Heart right ventricle (tissue), 16 donors: ENCODE measurements around the gene PAK1. TPM values are rescaled to one million over a fixed set of nuclear protein-coding genes. Genes with fewer than 3 reads are reported as not detected.
"Not testable (repeated sequence)": the region's sequence is repeated elsewhere in the genome, so short reads cannot be mapped to it uniquely, and the experiment has no call there.

Experiments
- ATAC-seq, 8 donors: fragments of 200-7000 bp; cut with Tn5 transposase; one replicate each; pipeline ENCODE4 v1.9.1; 2020; ENCODE audit warnings: mild to moderate bottlenecking in 8 of 8, moderate library complexity in 8 of 8, moderate number of reproducible peaks in 1 of 8
- DNase-seq, 2 donors: peaks; one replicate each; pipeline ENCODE4 v3.0.0-alpha.2; 2020
- H3K27ac ChIP-seq, 10 donors: fragments of 200-600 bp; sonication (generic) in 2 of 10; one replicate each; pipeline versions ENCODE4 v1.5.0 to v1.8.0; 2020 to 2022; ENCODE audit warnings: mild to moderate bottlenecking in 3 of 10
- H3K27me3 ChIP-seq, 7 donors: fragments of 200-600 bp; one replicate each; pipeline ENCODE4 v1.8.0; 2021 to 2022; ENCODE audit warnings: mild to moderate bottlenecking in 2 of 7
- H3K36me3 ChIP-seq, 9 donors: fragments of 200-600 bp; sonication (generic) in 1 of 9; one replicate each; pipeline versions ENCODE4 v1.5.0 to v1.8.0; 2020 to 2022; ENCODE audit warnings: mild to moderate bottlenecking in 2 of 9
- H3K4me1 ChIP-seq, 9 donors: fragments of 200-600 bp; sonication (generic) in 1 of 9; one replicate each; pipeline versions ENCODE4 v1.5.0 to v1.8.0; 2020 to 2022; ENCODE audit warnings: mild to moderate bottlenecking in 4 of 9
- H3K4me3 ChIP-seq, 10 donors: fragments of 200-600 bp; sonication (generic) in 2 of 10; one replicate each; pipeline versions ENCODE4 v1.5.0 to v1.8.0; 2020 to 2022; ENCODE audit warnings: mild to moderate bottlenecking in 7 of 10, moderate library complexity in 2 of 10
- H3K9me3 ChIP-seq, 11 donors: fragments of 200-600 bp in 10 of 11; sonication (generic) in 2 of 11; one replicate each; pipeline versions ENCODE4 v1.5.0 to v1.8.0; 2013 to 2022; ENCODE audit warnings: mild to moderate bottlenecking in 2 of 11, control low read depth in 1 of 11, moderate library complexity in 1 of 11
- WGBS, 2 donors: extraction: QIAGEN DNeasy Blood & Tissue Kit; methylation state at CpG; one replicate each; pipeline ENCODE4 v1.1.7; 2013; ENCODE audit warnings: inconsistent platforms in 1 of 2; 5-methylcytosine and 5-hydroxymethylcytosine counted together
- intact Hi-C, 10 donors: fragments of 100-400 bp; cut with DNase I; formaldehyde crosslinking; loops; one replicate each; pipeline versions ENCODE4 v1.11.1 to v1.14.2; 2022
- polyA plus RNA-seq, 2 donors: library from polyadenylated mRNA; stranded (reverse); fragments of 200-250 nt; gene quantifications; one replicate each; pipeline ENCODE4 v1.2.3, GENCODE V29; 2013
- total RNA-seq, 10 donors: library from RNA; stranded (reverse); fragmentation: NEBNext Ultra II Directional in 3 of 10; extraction: Animal tissue kit (Norgen Biotek cat#: 25700) in 3 of 10; gene quantifications; one replicate each; pipeline versions ENCODE4 v1.2.1 to v1.2.4, GENCODE V29; 2021 to 2023
- TF ChIP-seq, protein P1 (sequence below), 9 donors: fragments of 200-600 bp; sonication (generic) in 2 of 9; IDR thresholded peaks; one replicate each; pipeline versions ENCODE4 v1.5.0 to v1.8.0; 2021 to 2022; ENCODE audit warnings: antibody characterized with exemption in 9 of 9, mild to moderate bottlenecking in 5 of 9, moderate library complexity in 1 of 9
- donor health status: Arrhythmogenic right ventricular cardiomyopathy.
- donor health status: ischemic (EF 13 %, LVEDD 7.1; RV severe dilation, severe dysfunction).
- donor health status: healthy with polysubstance abuse.
- donor health status: DM: no; HTN: yes; CAD: no.
- donor health status: DM: no; HTN: no; CAD: no.
- donor health status: ischemic (EF 25% LVEDD 6.9; RV normal size, moderate dysfunction).
- donor health status: ischemic (EF 25% LVEDD 5.7; RV mildly dilated, moderate dysfunction).
- donor health status: healthy.
- donor health status: DM: yes; HTN: yes; CAD: no.
- donor health status: Ischemic cardiomyopathy.
- donor health status: ischemic (EF 35%, LVEDD 5.7; RV mildly dilated, moderate dysfunction).
- donor health status: nonischemic (EF 11% LVEDD 7.7; RV severe dilation, severe dysfunction).
- donor health status: DM: yes; HTN: yes; CAD: no.
- donor health status: PGD.
- donor health status: ischemic (EF 29% LVEDD 5.4; RV normal size, mild dysfunction).
- donor health status: nonischemic (EF 23%, LVEDD 6.1; RV moderate dilation, normal function).

PAK1 gene
- total and polyA plus RNA-seq, 12 donors, result 2.4 to 17.7 (median 6.8) TPM

DNA sequence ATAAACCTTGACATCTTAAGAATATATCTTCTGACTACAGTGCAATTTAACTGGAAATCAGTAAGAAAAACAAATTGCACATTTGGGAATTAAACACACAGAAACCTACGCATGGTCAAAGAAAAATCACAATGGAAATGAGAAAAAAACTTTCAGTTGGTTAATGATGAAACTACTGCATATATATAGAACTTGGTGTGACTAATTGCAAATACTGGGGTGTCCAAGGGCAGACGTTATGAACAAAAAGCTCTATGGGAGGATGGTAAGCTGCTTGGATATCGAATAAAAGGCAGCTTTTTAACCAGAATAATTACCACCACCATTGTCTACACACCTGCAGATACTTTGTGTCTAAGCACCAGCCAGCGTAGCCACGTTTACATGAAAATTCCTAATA is 173.2 kb downstream of the PAK1 start:
- Histone ChIP-seq H3K27ac (no peak overlapping the region), H3K4me3 (no peak overlapping the region), H3K36me3 (no peaks in the 10 kb centered on the region), H3K9me3 (no peaks in the 10 kb centered on the region), H3K27me3 (no peaks in the 10 kb centered on the region), H3K4me1 (no peaks in the 10 kb centered on the region)
- TF ChIP-seq, protein P1, sequence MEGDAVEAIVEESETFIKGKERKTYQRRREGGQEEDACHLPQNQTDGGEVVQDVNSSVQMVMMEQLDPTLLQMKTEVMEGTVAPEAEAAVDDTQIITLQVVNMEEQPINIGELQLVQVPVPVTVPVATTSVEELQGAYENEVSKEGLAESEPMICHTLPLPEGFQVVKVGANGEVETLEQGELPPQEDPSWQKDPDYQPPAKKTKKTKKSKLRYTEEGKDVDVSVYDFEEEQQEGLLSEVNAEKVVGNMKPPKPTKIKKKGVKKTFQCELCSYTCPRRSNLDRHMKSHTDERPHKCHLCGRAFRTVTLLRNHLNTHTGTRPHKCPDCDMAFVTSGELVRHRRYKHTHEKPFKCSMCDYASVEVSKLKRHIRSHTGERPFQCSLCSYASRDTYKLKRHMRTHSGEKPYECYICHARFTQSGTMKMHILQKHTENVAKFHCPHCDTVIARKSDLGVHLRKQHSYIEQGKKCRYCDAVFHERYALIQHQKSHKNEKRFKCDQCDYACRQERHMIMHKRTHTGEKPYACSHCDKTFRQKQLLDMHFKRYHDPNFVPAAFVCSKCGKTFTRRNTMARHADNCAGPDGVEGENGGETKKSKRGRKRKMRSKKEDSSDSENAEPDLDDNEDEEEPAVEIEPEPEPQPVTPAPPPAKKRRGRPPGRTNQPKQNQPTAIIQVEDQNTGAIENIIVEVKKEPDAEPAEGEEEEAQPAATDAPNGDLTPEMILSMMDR (IDR thresholded peaks at IDR 0.05), result no peak
- intact Hi-C loops, result no loop called here
- no peak for ATAC-seq
- 77% methylated on average over 5 of the region's 5 CpGs for whole genome bisulfite sequencing, 2 donors
- DNase-seq, result no peak

GRCh38 chr11:77300028-77300427 is 173.9 kb downstream of the PAK1 start:
- 86 to 87% methylated on average over 6 of the region's 6 CpGs for WGBS, 2 donors
- H3K27me3 ChIP-seq, DNase-seq, H3K27ac ChIP-seq, ATAC-seq, H3K36me3 ChIP-seq, H3K9me3 ChIP-seq, H3K4me3 ChIP-seq, H3K4me1 ChIP-seq, intact Hi-C loops: not testable (repeated sequence)

- ATAC-seq, result no peak
- intact Hi-C loops, result no loop called here
Observed at GRCh38 chr11:77299528-77299993, 174.3 kb downstream of the PAK1 start.

GRCh38 chr11:77294040-77294439 is 179.9 kb downstream of the PAK1 start:
- Histone ChIP-seq H3K27me3 (peaks cover 0 to under 1% (median 0%) of the 10 kb centered on the region in 7 donors), H3K4me1 (no peaks in the 10 kb centered on the region), H3K36me3 (no peaks in the 10 kb centered on the region), H3K27ac (no peak overlapping the region), H3K9me3 (peaks cover 0 to 11% (median 0%) of the 10 kb centered on the region in 11 donors), H3K4me3 (no peak overlapping the region)
- ATAC-seq, result no peak
- DNase-seq, result no peak
- TF ChIP-seq, protein P1 (IDR thresholded peaks at IDR 0.05), result no peak
- 86 to 96% methylated on average over 3 of the region's 3 CpGs for WGBS, 2 donors
- intact Hi-C loops, result no loop called here

More at GRCh38 chr11:77299528-77299993, 174.3 kb downstream of the PAK1 start:
- WGBS, 2 donors, result 54 to 81% methylated on average over 2 of the region's 2 CpGs
- no peak for DNase-seq
- Histone ChIP-seq H3K9me3 (no peaks in the 10 kb centered on the region), H3K27ac (no peak overlapping the region), H3K4me3 (no peak overlapping the region), H3K4me1 (no peaks in the 10 kb centered on the region), H3K36me3 (no peaks in the 10 kb centered on the region), H3K27me3 (no peaks in the 10 kb centered on the region)
- TF ChIP-seq, protein P1 (IDR thresholded peaks at IDR 0.05), result no peak

DNA sequence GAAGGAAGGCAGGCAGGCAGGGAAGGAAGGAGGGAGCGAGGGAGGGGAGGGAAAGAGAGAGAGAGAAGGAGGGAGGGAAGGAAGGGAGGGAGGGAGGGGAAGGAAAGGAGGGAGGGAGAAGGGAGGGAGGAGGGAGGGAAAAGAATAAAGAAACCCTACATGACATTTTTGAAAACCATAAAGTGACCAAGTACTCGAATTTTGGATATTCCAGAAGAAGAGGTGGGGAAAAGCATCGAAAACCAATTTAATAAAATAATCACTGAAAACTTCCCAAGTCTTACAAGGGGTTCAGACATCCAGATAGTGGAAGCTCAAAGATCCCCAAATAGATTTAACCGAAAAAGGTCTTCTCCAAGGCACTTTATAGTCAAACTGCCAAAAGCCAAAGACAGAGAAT is 184.2 kb downstream of the PAK1 start:
- Histone ChIP-seq H3K4me1 (no peaks in the 10 kb centered on the region), H3K9me3 (peaks cover 0 to 11% (median 0%) of the 10 kb centered on the region in 11 donors), H3K36me3 (no peaks in the 10 kb centered on the region), H3K27ac (no peak overlapping the region), H3K27me3 (peaks cover 0 to 16% (median 3%) of the 10 kb centered on the region in 7 donors), H3K4me3 (no peak overlapping the region)
- DNase-seq (no peak), ATAC-seq (no peak)
- intact Hi-C loops, result no loop called here
- TF ChIP-seq, protein P1 (IDR thresholded peaks at IDR 0.05), result no peak
- WGBS, 2 donors, result 80 to 84% methylated on average over 4 of the region's 4 CpGs
